Lower leg skin (tissue), 3 donors: ENCODE data around the gene STAB1.

Experiments
- CTCF ChIP-seq, 3 donors: fragments of 450-650 bp; IDR thresholded peaks; one replicate each; pipeline ENCODE4 v1.5.1; 2016; ENCODE audit warnings: antibody characterized with exemption in 3 of 3, mild to moderate bottlenecking in 3 of 3, moderate library complexity in 2 of 3
- POLR2A ChIP-seq, 2 donors: fragments of 450-650 bp; IDR thresholded peaks; one replicate each; pipeline ENCODE4 v1.6.1; 2016 to 2017; ENCODE audit warnings: antibody characterized with exemption in 2 of 2, mild to moderate bottlenecking in 1 of 2, moderate library complexity in 1 of 2

GRCh38 chr3:52479877-52480575, 15.1 kb upstream of the STAB1 start:
- TF ChIP-seq POLR2A (IDR thresholded peaks at IDR 0.05) (no peak), CTCF (IDR thresholded peaks at IDR 0.05) (no peak)
